H1 (cell line): ENCODE measurements around the gene ERCC6L.

Experiments
- ATF3 ChIP-seq: IDR thresholded peaks from 2 replicates; pipeline ENCODE4 v1.6.1; 2011; ENCODE audit warnings: low read depth, mild to moderate bottlenecking, low read length; ENCODE audit not compliant: insufficient read depth
- CTCF ChIP-seq, 3 experiments: IDR thresholded peaks; 1 replicate in 2 of 3; 2 replicates in 1 of 3; pipeline versions ENCODE4 v1.5.1 to v1.6.1; 2011; ENCODE audit warnings: low read length in 3 of 3, mild to moderate bottlenecking in 3 of 3, inconsistent platforms in 2 of 3, low read depth in 1 of 3, moderate library complexity in 1 of 3; ENCODE audit not compliant: insufficient read depth in 1 of 3; ENCODE audit errors: control extremely low read depth in 1 of 3
- JUN ChIP-seq: IDR thresholded peaks from 2 replicates; pipeline ENCODE4 v1.6.1; 2011; ENCODE audit warnings: low read depth, mild to moderate bottlenecking, improper control_type of control experiment, low read length
- NRF1 ChIP-seq: IDR thresholded peaks from 2 replicates; pipeline ENCODE4 v1.6.1; 2011; ENCODE audit warnings: mild to moderate bottlenecking, low read depth, low read length, improper control_type of control experiment
- POLR2AphosphoS5 ChIP-seq: IDR thresholded peaks from 2 replicates; pipeline ENCODE4 v1.6.1; 2011; ENCODE audit warnings: low read depth, low read length
- RBBP5 ChIP-seq: IDR thresholded peaks from 2 replicates; pipeline ENCODE4 v1.7.1; 2012; ENCODE audit warnings: low read depth, mild to moderate bottlenecking, inconsistent platforms, low read length, moderate library complexity, borderline replicate concordance
- RNF2 ChIP-seq: fragments of 200-900, 300-1000 bp; sonication (generic); IDR thresholded peaks from 2 replicates; pipeline ENCODE4 v1.7.1; 2016; ENCODE audit warnings: borderline replicate concordance, low read depth, mild to moderate bottlenecking, antibody characterized with exemption, low read length; ENCODE audit not compliant: poor library complexity, severe bottlenecking; ENCODE audit errors: missing control alignments
- TAF1 ChIP-seq: IDR thresholded peaks from 2 replicates; pipeline ENCODE4 v1.6.1; 2011; ENCODE audit warnings: mild to moderate bottlenecking, low read depth, low read length

GRCh38 chrX:72180539-72180938 is 58.3 kb downstream of the ERCC6L start:
- TF ChIP-seq NRF1 (no peak), CTCF (IDR thresholded peaks at IDR 0.05; ENCODE audit: control extremely low read depth in 1 of 3, insufficient read depth in 1 of 3, low read depth in 1 of 3, low read length in 3 of 3) (no peak), RNF2 (no peak), ATF3 (no peak), JUN (no peak), RBBP5 (no peak), POLR2AphosphoS5 (no peak), TAF1 (no peak)
